Measurements from ENCODE around the gene TMEM263. TPM values are rescaled to one million over a fixed set of nuclear protein-coding genes. Genes with fewer than 3 reads are reported as not detected.

TMEM263 gene
- total and polyA plus RNA-seq, 2 of the 13 experiments (the other 11 are each of a cell fraction or from before 2014, with no cell fraction given), result 25.9 to 58.6 TPM

DNA sequence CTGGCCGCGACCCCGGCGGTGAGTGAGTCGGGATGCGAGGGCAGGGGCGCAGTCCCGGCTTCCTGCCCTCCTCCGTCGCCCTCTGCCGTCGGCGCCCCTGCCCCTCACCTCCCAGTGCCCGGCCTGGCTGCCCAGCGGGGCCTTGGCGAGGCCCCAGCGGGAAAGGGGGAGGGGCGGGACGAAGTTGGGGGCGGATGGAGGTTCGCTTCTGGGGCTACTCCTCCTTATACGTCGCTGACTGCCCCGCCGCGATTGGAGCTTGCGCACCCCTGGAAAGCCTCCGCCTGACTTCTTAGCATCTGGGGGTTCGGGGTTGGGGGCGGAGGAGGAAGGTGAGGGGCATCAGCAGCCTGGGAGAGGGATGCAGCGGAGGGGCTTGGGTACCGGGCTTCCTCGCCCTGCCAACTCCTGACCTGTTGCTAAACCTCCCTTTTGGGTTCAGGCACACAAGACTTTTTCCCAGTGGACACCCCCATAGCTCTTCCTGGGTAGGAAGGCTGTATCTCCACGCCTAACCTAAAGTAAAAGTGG is 406 bp downstream of the TMEM263 start (continued):
- TF ChIP-seq ATF7 (IDR thresholded peaks at IDR 0.05) (no peak), ATF7 (CRISPR knock-in tag; IDR thresholded peaks at IDR 0.05) (no peak), RBFOX2 (IDR thresholded peaks at IDR 0.05; ENCODE audit: low read depth, low read length) (peak; percentile 64), NRL (CRISPR knock-in tag; IDR thresholded peaks at IDR 0.05; ENCODE audit: borderline replicate concordance) (no peak), PLRG1 (conservative IDR thresholded peaks at IDR 0.05) (no peak), ZNF616 (CRISPR knock-in tag; IDR thresholded peaks at IDR 0.05; ENCODE audit: low read depth) (no peak), ETV5 (CRISPR knock-in tag; IDR thresholded peaks at IDR 0.05; ENCODE audit: borderline replicate concordance) (0 out of 2 replicates have a peak, but pooled peaks have one; percentile 26), ZNF768 (CRISPR knock-in tag; IDR thresholded peaks at IDR 0.05) (0 out of 2 replicates have a peak, but pooled peaks have one; percentile 33)
- TF ChIP-seq, protein P1, sequence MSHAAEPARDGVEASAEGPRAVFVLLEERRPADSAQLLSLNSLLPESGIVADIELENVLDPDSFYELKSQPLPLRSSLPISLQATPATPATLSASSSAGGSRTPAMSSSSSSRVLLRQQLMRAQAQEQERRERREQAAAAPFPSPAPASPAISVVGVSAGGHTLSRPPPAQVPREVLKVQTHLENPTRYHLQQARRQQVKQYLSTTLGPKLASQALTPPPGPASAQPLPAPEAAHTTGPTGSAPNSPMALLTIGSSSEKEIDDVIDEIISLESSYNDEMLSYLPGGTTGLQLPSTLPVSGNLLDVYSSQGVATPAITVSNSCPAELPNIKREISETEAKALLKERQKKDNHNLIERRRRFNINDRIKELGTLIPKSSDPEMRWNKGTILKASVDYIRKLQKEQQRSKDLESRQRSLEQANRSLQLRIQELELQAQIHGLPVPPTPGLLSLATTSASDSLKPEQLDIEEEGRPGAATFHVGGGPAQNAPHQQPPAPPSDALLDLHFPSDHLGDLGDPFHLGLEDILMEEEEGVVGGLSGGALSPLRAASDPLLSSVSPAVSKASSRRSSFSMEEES (CRISPR knock-in tag; IDR thresholded peaks at IDR 0.05), result no peak
- TF ChIP-seq, protein P2, sequence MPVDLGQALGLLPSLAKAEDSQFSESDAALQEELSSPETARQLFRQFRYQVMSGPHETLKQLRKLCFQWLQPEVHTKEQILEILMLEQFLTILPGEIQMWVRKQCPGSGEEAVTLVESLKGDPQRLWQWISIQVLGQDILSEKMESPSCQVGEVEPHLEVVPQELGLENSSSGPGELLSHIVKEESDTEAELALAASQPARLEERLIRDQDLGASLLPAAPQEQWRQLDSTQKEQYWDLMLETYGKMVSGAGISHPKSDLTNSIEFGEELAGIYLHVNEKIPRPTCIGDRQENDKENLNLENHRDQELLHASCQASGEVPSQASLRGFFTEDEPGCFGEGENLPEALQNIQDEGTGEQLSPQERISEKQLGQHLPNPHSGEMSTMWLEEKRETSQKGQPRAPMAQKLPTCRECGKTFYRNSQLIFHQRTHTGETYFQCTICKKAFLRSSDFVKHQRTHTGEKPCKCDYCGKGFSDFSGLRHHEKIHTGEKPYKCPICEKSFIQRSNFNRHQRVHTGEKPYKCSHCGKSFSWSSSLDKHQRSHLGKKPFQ (CRISPR knock-in tag; IDR thresholded peaks at IDR 0.05; ENCODE audit: insufficient replicate concordance), result peak; percentile 35
- TF ChIP-seq, protein P3, sequence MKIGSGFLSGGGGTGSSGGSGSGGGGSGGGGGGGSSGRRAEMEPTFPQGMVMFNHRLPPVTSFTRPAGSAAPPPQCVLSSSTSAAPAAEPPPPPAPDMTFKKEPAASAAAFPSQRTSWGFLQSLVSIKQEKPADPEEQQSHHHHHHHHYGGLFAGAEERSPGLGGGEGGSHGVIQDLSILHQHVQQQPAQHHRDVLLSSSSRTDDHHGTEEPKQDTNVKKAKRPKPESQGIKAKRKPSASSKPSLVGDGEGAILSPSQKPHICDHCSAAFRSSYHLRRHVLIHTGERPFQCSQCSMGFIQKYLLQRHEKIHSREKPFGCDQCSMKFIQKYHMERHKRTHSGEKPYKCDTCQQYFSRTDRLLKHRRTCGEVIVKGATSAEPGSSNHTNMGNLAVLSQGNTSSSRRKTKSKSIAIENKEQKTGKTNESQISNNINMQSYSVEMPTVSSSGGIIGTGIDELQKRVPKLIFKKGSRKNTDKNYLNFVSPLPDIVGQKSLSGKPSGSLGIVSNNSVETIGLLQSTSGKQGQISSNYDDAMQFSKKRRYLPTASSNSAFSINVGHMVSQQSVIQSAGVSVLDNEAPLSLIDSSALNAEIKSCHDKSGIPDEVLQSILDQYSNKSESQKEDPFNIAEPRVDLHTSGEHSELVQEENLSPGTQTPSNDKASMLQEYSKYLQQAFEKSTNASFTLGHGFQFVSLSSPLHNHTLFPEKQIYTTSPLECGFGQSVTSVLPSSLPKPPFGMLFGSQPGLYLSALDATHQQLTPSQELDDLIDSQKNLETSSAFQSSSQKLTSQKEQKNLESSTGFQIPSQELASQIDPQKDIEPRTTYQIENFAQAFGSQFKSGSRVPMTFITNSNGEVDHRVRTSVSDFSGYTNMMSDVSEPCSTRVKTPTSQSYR (CRISPR knock-in tag; IDR thresholded peaks at IDR 0.05; ENCODE audit: borderline replicate concordance), result peak; percentile 61; the same call in 1 of the 2 replicates
- TF ChIP-seq, protein P4, sequence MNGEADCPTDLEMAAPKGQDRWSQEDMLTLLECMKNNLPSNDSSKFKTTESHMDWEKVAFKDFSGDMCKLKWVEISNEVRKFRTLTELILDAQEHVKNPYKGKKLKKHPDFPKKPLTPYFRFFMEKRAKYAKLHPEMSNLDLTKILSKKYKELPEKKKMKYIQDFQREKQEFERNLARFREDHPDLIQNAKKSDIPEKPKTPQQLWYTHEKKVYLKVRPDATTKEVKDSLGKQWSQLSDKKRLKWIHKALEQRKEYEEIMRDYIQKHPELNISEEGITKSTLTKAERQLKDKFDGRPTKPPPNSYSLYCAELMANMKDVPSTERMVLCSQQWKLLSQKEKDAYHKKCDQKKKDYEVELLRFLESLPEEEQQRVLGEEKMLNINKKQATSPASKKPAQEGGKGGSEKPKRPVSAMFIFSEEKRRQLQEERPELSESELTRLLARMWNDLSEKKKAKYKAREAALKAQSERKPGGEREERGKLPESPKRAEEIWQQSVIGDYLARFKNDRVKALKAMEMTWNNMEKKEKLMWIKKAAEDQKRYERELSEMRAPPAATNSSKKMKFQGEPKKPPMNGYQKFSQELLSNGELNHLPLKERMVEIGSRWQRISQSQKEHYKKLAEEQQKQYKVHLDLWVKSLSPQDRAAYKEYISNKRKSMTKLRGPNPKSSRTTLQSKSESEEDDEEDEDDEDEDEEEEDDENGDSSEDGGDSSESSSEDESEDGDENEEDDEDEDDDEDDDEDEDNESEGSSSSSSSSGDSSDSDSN (CRISPR knock-in tag; IDR thresholded peaks at IDR 0.05), result peak; percentile 34; the same call in 1 of the 2 replicates
- TF ChIP-seq, protein P5, sequence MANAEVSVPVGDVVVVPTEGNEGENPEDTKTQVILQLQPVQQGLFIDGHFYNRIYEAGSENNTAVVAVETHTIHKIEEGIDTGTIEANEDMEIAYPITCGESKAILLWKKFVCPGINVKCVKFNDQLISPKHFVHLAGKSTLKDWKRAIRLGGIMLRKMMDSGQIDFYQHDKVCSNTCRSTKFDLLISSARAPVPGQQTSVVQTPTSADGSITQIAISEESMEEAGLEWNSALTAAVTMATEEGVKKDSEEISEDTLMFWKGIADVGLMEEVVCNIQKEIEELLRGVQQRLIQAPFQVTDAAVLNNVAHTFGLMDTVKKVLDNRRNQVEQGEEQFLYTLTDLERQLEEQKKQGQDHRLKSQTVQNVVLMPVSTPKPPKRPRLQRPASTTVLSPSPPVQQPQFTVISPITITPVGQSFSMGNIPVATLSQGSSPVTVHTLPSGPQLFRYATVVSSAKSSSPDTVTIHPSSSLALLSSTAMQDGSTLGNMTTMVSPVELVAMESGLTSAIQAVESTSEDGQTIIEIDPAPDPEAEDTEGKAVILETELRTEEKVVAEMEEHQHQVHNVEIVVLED (CRISPR knock-in tag; IDR thresholded peaks at IDR 0.05; ENCODE audit: borderline replicate concordance), result no peak
